T-helper 2 cell treated with Interferon-gamma antibody and Interleukin-4, amounts not matched to agents 5 μg/mL and 100 μg/mL, for 36 hours (primary cell): ENCODE results near the gene NDUFAF8.

Source experiments
- DNase-seq: peaks from one replicate; pipeline ENCODE4 v3.0.0; 2021; ENCODE audit warnings: low spot score
- H3K27ac Mint-ChIP-seq: one replicate; pipeline ENCODE4 v1.8.0; 2021; ENCODE audit warnings: mild to moderate bottlenecking, mixed read lengths
- H3K27me3 Mint-ChIP-seq: one replicate; pipeline ENCODE4 v1.8.0; 2021; ENCODE audit warnings: low read depth, mixed read lengths
- H3K36me3 Mint-ChIP-seq: one replicate; pipeline ENCODE4 v1.8.0; 2021; ENCODE audit warnings: low read depth, mixed read lengths
- H3K4me1 Mint-ChIP-seq: one replicate; pipeline ENCODE4 v1.8.0; 2021; ENCODE audit warnings: low read depth, mixed read lengths
- H3K4me3 Mint-ChIP-seq: one replicate; pipeline ENCODE4 v1.8.0; 2022; ENCODE audit warnings: mild to moderate bottlenecking, moderate library complexity, mixed read lengths
- H3K9me3 Mint-ChIP-seq: one replicate; pipeline ENCODE4 v1.8.0; 2021; ENCODE audit warnings: mixed read lengths

Gene NDUFAF8

GRCh38 chr17:81208651-81209050 lies 30.5 kb upstream of the NDUFAF8 start:
- Mint-ChIP-seq H3K4me1 (no peaks in the 10 kb centered on the region), H3K27ac (no peak overlapping the region), H3K9me3 (no peaks in the 10 kb centered on the region), H3K36me3 (no peaks in the 10 kb centered on the region), H3K27me3 (no peaks in the 10 kb centered on the region), H3K4me3 (no peak overlapping the region)
- DNase-seq: no peak

- no peaks in the 10 kb centered on the region for H3K27me3 Mint-ChIP-seq
- no peak overlapping the region for H3K4me3 Mint-ChIP-seq
- no peaks in the 10 kb centered on the region for H3K4me1 Mint-ChIP-seq
- no peak for DNase-seq
- H3K27ac Mint-ChIP-seq: no peak overlapping the region
- no peaks in the 10 kb centered on the region for H3K36me3 Mint-ChIP-seq
- no peaks in the 10 kb centered on the region for H3K9me3 Mint-ChIP-seq
Measured at GRCh38 chr17:81209141-81209540, 30.0 kb upstream of the NDUFAF8 start.

GRCh38 chr17:81210466-81210865 lies 28.7 kb upstream of the NDUFAF8 start:
- no peak for DNase-seq
- no peak overlapping the region for H3K4me3 Mint-ChIP-seq
- H3K36me3 Mint-ChIP-seq: no peaks in the 10 kb centered on the region
- H3K27ac Mint-ChIP-seq: no peak overlapping the region
- H3K27me3 Mint-ChIP-seq: no peaks in the 10 kb centered on the region
- H3K9me3 Mint-ChIP-seq: no peaks in the 10 kb centered on the region
- no peaks in the 10 kb centered on the region for H3K4me1 Mint-ChIP-seq

DNA sequence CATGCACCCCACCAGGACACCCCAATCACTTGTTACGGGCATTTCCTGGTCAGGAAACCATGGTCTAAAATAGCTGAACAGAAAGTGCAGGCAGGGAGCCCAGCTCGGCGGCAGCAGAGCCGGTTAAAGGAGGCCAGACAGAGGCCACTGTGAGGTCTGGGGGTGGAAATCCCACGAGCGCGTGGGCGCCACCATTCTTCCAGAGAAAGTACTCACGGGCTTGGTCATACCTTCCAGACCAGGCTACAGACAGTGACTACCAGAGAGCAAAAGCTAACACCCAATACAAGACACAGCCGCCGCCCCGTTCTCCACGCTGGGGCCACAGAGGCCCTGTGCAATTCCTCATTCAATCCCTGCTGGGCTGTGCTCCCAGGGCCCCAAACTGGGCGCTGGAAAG lies 28.2 kb upstream of the NDUFAF8 start:
- no peaks in the 10 kb centered on the region for H3K9me3 Mint-ChIP-seq
- no peak for DNase-seq
- H3K4me3 Mint-ChIP-seq: no peak overlapping the region
- no peaks in the 10 kb centered on the region for H3K4me1 Mint-ChIP-seq
- H3K27me3 Mint-ChIP-seq: no peaks in the 10 kb centered on the region
- no peak overlapping the region for H3K27ac Mint-ChIP-seq
- no peaks in the 10 kb centered on the region for H3K36me3 Mint-ChIP-seq

DNA sequence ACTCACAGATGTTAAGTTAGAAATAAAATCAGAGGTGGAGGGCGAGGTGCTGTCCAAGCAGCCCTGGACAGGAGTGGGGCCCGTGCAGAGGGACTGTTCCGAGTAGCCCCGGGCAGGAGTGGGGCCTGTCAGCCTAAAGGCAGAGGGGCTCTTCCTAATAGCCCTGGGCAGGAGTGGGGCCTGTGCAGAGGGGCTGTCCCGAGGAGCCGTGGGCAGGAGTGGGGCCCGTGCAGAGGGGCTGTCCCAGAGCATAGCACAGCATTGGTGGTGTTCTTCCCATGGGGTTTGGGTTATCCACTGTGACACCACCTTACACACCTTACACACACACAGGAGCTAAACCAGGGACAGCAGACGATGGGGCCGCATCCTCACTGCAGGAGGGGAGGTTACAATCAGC lies 26.8 kb upstream of the NDUFAF8 start:
- Mint-ChIP-seq H3K4me1 (no peaks in the 10 kb centered on the region), H3K27ac (no peak overlapping the region), H3K9me3 (no peaks in the 10 kb centered on the region), H3K27me3 (no peaks in the 10 kb centered on the region), H3K36me3 (no peaks in the 10 kb centered on the region), H3K4me3 (no peak overlapping the region)
- DNase-seq: no peak

DNA sequence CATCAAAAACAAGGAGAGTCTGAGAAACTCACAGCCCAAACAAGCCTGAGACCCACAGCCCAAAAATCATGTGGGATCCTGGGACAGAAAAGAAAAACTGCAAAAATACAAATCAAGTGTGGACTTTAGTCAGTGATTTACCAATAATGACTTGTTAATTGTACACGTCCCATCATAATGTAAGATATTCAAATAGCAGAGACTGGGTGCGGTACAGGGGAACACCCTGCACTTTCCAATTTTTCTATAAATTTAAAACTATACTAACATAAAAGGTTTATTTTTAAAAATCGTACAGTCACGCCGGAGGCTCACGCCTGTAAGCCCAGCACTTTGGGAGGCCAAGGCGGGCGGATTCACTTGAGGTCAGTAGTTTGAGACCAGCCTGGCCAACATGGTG lies 25.1 kb upstream of the NDUFAF8 start:
- no peaks in the 10 kb centered on the region for H3K9me3 Mint-ChIP-seq
- no peak overlapping the region for H3K27ac Mint-ChIP-seq
- no peak for DNase-seq
- H3K27me3 Mint-ChIP-seq: no peaks in the 10 kb centered on the region
- no peak overlapping the region for H3K4me3 Mint-ChIP-seq
- H3K4me1 Mint-ChIP-seq: no peaks in the 10 kb centered on the region
- no peaks in the 10 kb centered on the region for H3K36me3 Mint-ChIP-seq

DNA sequence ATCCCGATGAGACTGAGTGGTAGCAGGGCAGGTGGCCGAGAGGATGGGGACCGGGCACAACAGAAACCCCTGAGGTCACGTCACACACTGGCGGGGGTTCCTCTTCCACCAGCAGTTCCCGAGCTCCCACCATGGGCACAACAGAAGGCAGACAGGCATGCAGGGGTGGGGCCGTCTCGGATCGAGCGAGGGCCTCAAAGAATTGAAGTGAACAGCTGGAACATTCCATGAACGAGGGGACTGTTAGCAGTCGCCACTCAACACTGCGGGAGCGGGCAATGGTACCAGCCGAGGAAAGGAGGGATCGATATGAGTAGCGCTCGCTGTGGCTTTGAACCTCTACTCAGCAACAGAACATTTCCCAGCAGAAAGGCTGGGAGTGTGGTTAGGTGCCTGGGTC lies 21.6 kb upstream of the NDUFAF8 start:
- H3K36me3 Mint-ChIP-seq: no peaks in the 10 kb centered on the region
- no peaks in the 10 kb centered on the region for H3K27me3 Mint-ChIP-seq
- peaks cover 7% of the 10 kb centered on the region for H3K4me1 Mint-ChIP-seq
- H3K4me3 Mint-ChIP-seq: no peak overlapping the region
- no peaks in the 10 kb centered on the region for H3K9me3 Mint-ChIP-seq
- DNase-seq: no peak
- H3K27ac Mint-ChIP-seq: no peak overlapping the region

DNA sequence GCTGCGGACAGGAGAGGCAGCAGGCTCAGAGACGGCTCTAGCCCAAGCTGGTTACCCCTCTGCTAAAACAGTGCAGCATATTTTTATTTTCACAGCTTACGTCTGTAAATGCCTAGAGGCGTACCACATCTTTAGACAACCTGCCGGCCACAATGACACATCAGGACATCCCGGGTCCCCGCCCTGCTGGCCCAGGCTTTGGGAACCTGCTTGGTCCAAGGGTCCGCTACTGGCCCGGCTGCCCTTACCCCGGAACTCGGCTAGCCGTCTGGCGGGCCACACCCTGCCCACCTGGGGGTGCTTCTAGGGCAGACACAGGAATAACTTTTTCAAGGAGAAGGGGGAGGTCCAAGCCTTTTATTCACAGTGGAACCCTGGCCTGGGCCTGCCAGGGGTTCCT lies 20.7 kb upstream of the NDUFAF8 start:
- H3K36me3 Mint-ChIP-seq: no peaks in the 10 kb centered on the region
- no peak for DNase-seq
- H3K4me1 Mint-ChIP-seq: peaks cover 9% of the 10 kb centered on the region
- H3K9me3 Mint-ChIP-seq: no peaks in the 10 kb centered on the region
- no peaks in the 10 kb centered on the region for H3K27me3 Mint-ChIP-seq
- H3K27ac Mint-ChIP-seq: no peak overlapping the region
- H3K4me3 Mint-ChIP-seq: no peak overlapping the region

DNA sequence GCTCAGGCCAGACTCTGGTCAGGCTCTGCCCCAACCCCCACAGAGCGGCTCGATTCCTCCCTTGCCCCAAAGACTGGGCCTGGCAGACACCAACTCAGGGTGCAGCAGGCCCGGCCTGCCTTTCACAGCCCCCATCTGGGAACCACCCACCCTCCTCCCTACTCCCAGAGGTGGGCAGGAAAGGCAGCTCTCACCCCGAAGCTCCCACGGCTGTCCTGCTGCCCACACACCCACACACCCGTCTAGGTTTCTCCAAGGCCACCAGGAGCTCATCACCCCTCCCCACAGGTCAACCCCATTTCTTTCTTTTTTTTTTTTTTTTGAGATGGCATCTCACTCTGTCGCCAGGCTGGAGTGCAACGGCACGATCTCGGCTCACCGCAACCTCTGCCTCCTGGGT lies 20.1 kb upstream of the NDUFAF8 start:
- Mint-ChIP-seq H3K4me3 (no peak overlapping the region), H3K27ac (no peak overlapping the region), H3K36me3 (no peaks in the 10 kb centered on the region), H3K27me3 (peaks cover 2% of the 10 kb centered on the region), H3K4me1 (peaks cover 13% of the 10 kb centered on the region), H3K9me3 (no peaks in the 10 kb centered on the region)
- DNase-seq: no peak

GRCh38 chr17:81219476-81220180 lies 19.5 kb upstream of the NDUFAF8 start:
- Mint-ChIP-seq H3K36me3 (no peaks in the 10 kb centered on the region), H3K27me3 (peaks cover 2% of the 10 kb centered on the region), H3K9me3 (no peaks in the 10 kb centered on the region), H3K4me3 (no peak overlapping the region), H3K27ac (no peak overlapping the region), H3K4me1 (peaks cover 13% of the 10 kb centered on the region)
- DNase-seq: no peak

DNA sequence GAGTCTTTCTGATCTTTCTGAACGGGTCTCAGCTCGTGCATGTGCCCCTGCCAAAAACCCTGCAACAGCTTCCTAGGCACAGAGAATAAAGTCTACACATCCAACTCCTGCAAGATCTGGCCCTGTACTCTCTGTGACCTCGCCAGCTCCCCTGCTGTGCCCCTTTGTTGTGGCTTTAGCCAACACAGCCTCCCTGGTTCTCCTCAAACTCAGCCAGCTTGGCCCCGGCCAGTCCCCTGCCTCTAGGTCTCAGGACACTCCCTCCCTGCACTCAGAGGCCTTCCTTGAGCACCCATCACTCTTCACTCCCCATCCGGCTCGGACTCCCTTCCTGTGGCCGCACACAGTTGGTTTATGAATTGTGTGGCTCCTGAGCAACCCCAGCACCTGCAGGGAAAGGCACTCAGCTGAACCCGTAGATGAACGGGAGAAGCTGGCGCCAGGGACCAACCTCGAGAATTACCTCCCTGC lies 17.7 kb upstream of the NDUFAF8 start:
- peaks cover 4% of the 10 kb centered on the region for H3K27me3 Mint-ChIP-seq
- H3K4me3 Mint-ChIP-seq: peak overlapping the region; percentile 64
- H3K9me3 Mint-ChIP-seq: no peaks in the 10 kb centered on the region
- peaks cover 13% of the 10 kb centered on the region for H3K4me1 Mint-ChIP-seq
- H3K36me3 Mint-ChIP-seq: no peaks in the 10 kb centered on the region
- no peak for DNase-seq
- no peak overlapping the region for H3K27ac Mint-ChIP-seq

- H3K4me3 Mint-ChIP-seq: peak overlapping the region; percentile 64
- H3K36me3 Mint-ChIP-seq: no peaks in the 10 kb centered on the region
- H3K9me3 Mint-ChIP-seq: no peaks in the 10 kb centered on the region
- H3K4me1 Mint-ChIP-seq: peaks cover 13% of the 10 kb centered on the region
- no peak overlapping the region for H3K27ac Mint-ChIP-seq
- H3K27me3 Mint-ChIP-seq: peaks cover 4% of the 10 kb centered on the region
- DNase-seq: no peak
Measured at GRCh38 chr17:81221842-81222619, 17.1 kb upstream of the NDUFAF8 start.

- H3K27me3 Mint-ChIP-seq: peaks cover 4% of the 10 kb centered on the region
- H3K4me3 Mint-ChIP-seq: peak overlapping the region; percentile 65
- no peaks in the 10 kb centered on the region for H3K9me3 Mint-ChIP-seq
- H3K4me1 Mint-ChIP-seq: peaks cover 15% of the 10 kb centered on the region
- peaks cover 2% of the 10 kb centered on the region for H3K36me3 Mint-ChIP-seq
- peak overlapping the region; percentile 62 for H3K27ac Mint-ChIP-seq
- DNase-seq: no peak
Measured at GRCh38 chr17:81222620-81222905, 16.6 kb upstream of the NDUFAF8 start.

GRCh38 chr17:81222906-81223761 lies 16.0 kb upstream of the NDUFAF8 start, which contains the start of gene CEP131:
Gene CEP131, minus strand, starts transcription at chr17:81222965. Its CDS starts 2,909 bp downstream, at chr17:81220056.
- H3K27me3 Mint-ChIP-seq: peaks cover 4% of the 10 kb centered on the region
- peaks cover 4% of the 10 kb centered on the region for H3K36me3 Mint-ChIP-seq
- peak; percentile 98 for DNase-seq
- peaks cover 19% of the 10 kb centered on the region for H3K4me1 Mint-ChIP-seq
- no peaks in the 10 kb centered on the region for H3K9me3 Mint-ChIP-seq
- H3K4me3 Mint-ChIP-seq: peak within 1 kb of the TSS; percentile 79
- peak within 1 kb of the TSS; percentile 71 for H3K27ac Mint-ChIP-seq
